Choroid plexus epithelial cell (primary cell): Measurements from ENCODE around the gene KIF1A.

ENCODE experiments used
- DNase-seq: peaks from one replicate; pipeline ENCODE4 v3.0.0-alpha.2; 2010; ENCODE audit warnings: low read depth
- H3K4me3 ChIP-seq: 2 replicates; pipeline ENCODE4 v1.5.1; 2011; ENCODE audit warnings: low read depth, mild to moderate bottlenecking, control low read depth, low read length, moderate library complexity
- TF ChIP-seq, protein P1 (sequence below): conservative IDR thresholded peaks from 2 replicates; pipeline ENCODE4 v1.5.1; 2011; ENCODE audit warnings: low read depth, mild to moderate bottlenecking, control low read depth, inconsistent platforms, low read length, moderate library complexity

KIF1A gene

DNA sequence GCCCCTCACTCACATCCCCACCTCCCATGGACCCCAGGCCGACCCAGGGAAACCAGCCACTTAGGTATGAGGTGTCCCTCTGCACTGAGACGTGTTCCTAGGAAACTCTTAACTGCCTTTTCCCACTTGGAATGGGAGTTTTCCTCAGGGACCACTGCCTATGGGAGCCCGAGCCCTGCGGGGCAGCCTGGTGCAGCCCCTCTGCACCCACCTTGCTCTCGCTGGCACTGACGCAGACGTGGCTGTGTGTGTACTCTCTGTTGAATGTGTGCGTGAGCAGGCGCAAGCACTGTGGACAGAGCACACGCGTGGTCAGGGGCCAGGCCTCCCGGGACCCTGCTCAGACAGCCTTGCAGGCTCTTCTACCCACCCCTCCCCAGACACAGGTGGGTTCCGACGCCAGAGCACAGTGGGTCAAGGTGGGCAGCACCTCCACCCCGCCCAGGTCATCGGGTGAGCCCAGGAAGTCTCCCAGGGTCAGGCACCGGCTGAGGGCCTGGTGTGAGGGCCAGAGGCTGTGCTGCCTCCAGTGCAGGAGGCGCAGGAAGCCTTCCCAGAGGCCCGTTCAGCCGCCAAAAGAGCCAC lies 98.3 kb downstream of the KIF1A start:
- no peak overlapping the region for H3K4me3 ChIP-seq
- no peak for DNase-seq
- TF ChIP-seq, protein P1, sequence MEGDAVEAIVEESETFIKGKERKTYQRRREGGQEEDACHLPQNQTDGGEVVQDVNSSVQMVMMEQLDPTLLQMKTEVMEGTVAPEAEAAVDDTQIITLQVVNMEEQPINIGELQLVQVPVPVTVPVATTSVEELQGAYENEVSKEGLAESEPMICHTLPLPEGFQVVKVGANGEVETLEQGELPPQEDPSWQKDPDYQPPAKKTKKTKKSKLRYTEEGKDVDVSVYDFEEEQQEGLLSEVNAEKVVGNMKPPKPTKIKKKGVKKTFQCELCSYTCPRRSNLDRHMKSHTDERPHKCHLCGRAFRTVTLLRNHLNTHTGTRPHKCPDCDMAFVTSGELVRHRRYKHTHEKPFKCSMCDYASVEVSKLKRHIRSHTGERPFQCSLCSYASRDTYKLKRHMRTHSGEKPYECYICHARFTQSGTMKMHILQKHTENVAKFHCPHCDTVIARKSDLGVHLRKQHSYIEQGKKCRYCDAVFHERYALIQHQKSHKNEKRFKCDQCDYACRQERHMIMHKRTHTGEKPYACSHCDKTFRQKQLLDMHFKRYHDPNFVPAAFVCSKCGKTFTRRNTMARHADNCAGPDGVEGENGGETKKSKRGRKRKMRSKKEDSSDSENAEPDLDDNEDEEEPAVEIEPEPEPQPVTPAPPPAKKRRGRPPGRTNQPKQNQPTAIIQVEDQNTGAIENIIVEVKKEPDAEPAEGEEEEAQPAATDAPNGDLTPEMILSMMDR: no peak

DNA sequence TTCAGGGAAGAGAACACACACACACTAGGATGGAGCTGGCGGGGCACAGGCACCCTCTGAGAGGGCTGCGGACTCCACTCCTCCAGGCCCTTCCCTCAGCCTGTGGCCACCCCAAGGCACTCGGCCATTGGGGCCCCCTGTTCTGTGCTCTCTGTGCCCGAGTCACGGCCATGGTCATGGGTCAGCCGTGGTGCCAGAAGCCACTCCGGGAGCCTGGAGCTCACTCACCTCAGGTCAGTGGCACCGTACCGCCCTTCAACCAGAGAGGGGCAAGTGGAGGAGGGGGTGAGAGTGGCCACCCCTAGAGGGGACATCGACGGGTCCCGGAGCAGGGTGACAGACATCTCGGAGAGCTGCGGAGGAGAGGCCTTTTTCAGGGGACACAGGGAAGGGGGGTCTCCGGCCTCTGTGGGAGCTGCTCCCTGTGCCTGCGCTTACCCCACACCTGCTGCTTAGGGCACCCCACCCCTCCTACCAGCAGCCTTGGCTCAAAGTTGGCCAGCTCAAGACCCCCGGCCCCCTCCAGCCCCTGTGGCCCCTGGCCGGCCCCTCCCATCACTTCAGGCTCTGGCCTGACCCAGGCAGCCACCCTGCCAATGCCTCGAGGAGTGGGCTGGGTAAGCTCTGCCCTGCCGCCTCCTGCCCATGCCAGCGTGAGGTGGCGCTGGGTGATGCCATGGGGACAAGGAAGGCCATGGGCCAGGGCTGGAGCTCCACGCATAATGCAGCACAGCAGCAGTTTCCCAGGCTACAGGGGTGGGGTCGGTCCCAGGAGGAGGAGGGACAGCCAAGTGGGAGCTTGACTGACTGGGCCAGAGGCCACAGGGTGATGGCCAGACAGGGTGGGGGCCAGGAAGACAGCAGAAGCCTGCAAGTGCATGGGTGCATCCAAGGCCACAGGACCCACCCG lies 99.1 kb downstream of the KIF1A start:
- H3K4me3 ChIP-seq: no peak overlapping the region
- no peak for DNase-seq
- TF ChIP-seq, protein P1: no peak

DNA sequence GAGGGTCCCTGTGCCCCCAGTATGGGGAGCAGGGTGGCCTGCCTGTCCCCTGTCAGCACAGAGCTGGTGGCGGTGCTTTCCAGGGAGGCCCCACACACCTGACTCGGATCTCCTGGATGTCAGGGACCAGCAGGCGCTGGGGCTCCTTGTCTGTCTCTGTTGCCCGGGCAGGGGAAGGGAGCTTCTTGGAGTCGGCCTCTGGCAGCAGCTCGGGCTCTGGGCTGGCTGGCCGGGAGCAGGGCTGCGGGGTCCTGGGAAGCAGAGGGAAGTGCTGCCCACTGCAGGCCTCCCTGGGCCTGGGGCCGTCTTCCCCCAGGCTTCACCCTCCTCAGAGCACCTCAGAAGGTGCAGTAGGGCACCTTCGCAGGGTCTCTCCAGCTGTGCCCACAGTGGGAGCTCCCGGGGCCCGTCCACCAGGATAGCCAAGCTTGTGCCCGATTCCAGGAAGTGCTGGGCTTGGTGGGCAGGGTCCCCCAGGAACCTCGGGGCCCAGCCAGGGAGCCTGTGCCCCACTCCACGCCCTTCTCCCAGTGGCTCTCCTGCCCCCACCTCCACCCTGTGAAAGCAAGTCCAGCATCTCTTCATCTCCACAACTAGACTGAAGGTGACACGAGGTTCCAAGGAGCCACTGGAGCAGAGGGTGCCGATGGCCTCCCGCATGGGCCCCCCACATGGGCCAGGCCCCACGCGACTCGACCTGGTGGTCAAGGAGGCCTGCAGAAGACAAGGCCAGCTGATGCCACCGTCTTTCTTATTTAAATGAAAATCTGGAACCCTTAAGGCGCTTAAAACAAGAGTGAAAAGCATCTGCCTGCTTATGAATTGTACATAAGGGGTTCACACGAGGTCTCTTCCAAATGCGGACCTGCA lies 100.1 kb downstream of the KIF1A start:
- TF ChIP-seq, protein P1: no peak
- H3K4me3 ChIP-seq: no peak overlapping the region
- DNase-seq: no peak

DNA sequence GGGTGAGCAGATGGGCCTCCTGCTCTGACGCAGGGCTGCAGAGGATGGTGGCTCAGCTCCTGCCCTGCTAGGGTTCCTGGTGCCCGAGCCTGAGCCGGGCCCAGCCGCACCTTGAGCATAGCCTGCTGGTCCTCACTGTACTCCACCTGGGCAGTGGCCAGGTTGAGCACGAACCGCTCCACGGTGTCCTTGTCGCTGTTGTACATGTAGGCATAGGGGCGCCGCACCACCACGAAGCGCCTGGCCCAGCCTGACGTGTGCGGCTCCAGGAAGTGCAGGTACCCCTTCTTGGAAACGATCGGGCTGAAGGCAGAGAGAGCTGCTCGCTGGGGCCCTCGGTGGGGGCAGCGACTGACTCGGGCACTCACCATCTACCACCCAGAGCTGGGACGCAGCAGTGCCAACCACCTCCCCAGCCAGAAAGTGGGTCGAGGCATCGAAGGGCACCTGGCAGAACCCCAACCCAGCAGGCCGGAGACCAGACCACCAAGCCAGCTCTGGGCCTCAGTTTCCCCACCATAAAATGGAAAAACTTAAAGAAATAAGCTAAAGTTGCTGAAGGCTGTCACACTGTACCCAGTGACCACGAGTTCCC lies 101.0 kb downstream of the KIF1A start:
- no peak overlapping the region for H3K4me3 ChIP-seq
- no peak for DNase-seq
- TF ChIP-seq, protein P1: no peak

DNA sequence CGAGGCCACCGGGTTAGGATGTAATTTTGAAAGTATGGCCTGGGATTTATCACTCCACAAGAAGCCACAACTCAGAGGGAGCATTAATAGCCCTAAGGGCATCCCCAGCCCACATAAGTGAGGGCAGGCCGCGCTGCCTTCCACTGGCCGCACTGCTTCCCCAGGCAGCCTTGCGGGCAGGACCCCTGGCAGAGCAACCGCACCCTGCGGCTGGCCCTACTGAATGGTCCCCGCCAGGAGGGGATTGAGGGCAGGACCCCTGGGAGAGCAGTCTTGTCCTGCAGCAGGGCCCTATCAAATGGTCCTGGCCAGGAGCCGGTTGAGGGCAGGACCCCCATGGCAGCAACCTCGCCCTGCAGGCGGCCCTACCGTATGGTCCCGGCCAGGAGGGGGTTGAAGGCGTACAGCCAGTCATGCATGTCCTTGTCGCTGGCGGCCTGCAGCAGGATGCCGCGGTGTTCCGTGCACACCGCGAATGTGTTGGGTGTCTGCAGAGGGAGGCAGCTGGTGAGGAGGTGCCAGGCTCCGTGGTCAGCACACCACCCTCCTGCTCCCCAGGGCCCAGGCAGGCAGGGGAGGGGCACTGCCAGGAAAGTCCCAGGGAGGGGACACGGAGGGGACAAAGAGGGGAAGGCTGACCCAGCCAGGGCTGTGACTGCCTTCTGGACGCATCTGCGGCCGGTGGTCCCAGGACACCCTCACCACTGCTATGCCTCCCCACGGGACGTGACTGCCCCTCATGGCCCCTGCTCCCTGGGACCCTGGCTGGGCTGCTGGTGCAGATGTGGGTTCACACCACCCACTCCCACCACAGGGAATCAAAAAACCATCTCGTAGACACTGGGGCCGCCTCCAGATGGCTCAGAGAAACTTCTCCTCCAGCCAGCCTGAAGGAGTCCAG lies 102.1 kb downstream of the KIF1A start:
- no peak overlapping the region for H3K4me3 ChIP-seq
- TF ChIP-seq, protein P1: no peak
- DNase-seq: no peak

DNA sequence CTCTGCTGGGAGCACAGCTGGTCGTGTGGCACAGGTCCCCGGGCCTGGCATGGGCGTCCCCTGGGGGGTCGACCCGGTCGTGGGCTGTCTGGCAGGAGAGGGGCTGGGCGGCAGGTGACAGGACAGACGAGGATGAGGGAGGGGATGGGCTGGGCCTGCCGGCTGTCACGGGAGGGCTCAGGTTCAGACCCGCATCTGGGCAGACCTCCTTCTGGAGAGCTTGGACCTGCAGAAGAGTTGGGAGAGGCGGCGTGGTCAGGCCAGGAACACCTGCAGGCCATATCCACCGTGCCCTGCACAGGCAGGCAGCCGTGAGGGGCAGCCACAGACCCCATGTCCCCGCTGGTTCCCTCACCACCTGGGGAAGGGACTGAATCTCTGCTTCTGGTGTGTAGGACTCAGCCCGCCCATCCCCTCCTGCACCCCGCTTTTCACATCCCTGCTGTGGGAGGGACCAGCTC lies 102.8 kb downstream of the KIF1A start:
- TF ChIP-seq, protein P1: no peak
- H3K4me3 ChIP-seq: no peak overlapping the region
- DNase-seq: no peak
